A549 (cell line): ENCODE results near the gene PRTN3. TPM values are rescaled to one million over a fixed set of nuclear protein-coding genes. Genes with fewer than 3 reads are reported as not detected.
A peak's percentile ranks its signal among the peaks of the same experiment; 100 is the strongest.

ENCODE experiments used
- ATAC-seq, 2 experiments: fragments of 200-7000 bp in 1 of 2; fragments of >200 bp in 1 of 2; cut with Nextera tagmentation in 1 of 2; cut with Tn5 transposase in 1 of 2; 3 replicates each; pipeline versions ENCODE4 v1.8.0 to v1.9.1; 2018 to 2020; ENCODE audit warnings: mild to moderate bottlenecking in 1 of 2, moderate library complexity in 1 of 2
- CTCF ChIA-PET: fragments of 300-600 bp; sonication (Branson Sonifier 250); formaldehyde crosslinking; extraction: SDS; loops from one replicate; lab custom pipeline; 2021; ENCODE audit warnings: antibody characterized with exemption, inconsistent platforms; lab: Yijun Ruan, JAX
- POLR2A ChIA-PET: fragments of 350-600 bp; formaldehyde crosslinking; extraction: SDS; loops from one replicate; lab custom pipeline; 2021; ENCODE audit warnings: antibody characterized with exemption, inconsistent platforms; lab: Yijun Ruan, JAX
- DNase-seq, 2 experiments: peaks; one replicate each; pipeline versions ENCODE4 v3.0.0 to v3.0.0-alpha.2; 2011 to 2016; ENCODE audit warnings: low read depth in 1 of 2, low spot score in 1 of 2
- FAIRE-seq: peaks from 2 replicates; lab custom pipeline; 2011; peaks lifted over from hg19 to GRCh38; lab: Jason Lieb, UNC
- H3K27ac ChIP-seq, 2 experiments: fragments of >200 bp; sonication (Bioruptor Twin); formaldehyde crosslinking; 3 replicates each; pipeline ENCODE4 v1.5.1; 2016 to 2017
- H3K4me1 ChIP-seq: fragments of >200 bp; sonication (Bioruptor Twin); formaldehyde crosslinking; 3 replicates; pipeline ENCODE4 v1.6.1; 2016
- H3K4me2 ChIP-seq: fragments of >200 bp; sonication (Bioruptor Twin); formaldehyde crosslinking; 3 replicates; pipeline ENCODE4 v1.6.1; 2016
- H3K4me3 ChIP-seq: fragments of >200 bp; sonication (Bioruptor Twin); formaldehyde crosslinking; 3 replicates; pipeline ENCODE4 v1.5.1; 2016
- H3K9me3 ChIP-seq: fragments of >200 bp; sonication (Bioruptor Twin); formaldehyde crosslinking; 3 replicates; pipeline ENCODE4 v1.6.1; 2016
- CBX2 ChIP-seq: fragments of 200-600 bp; sonication (generic); IDR thresholded peaks from 2 replicates; pipeline ENCODE4 v1.6.1; 2016; ENCODE audit warnings: low read depth, mild to moderate bottlenecking, borderline replicate concordance
- CHD4 ChIP-seq: fragments of 200-600 bp; sonication (generic); IDR thresholded peaks from 2 replicates; pipeline ENCODE4 v1.6.1; 2016; ENCODE audit warnings: antibody characterized with exemption, mild to moderate bottlenecking, borderline replicate concordance
- EP300 ChIP-seq, 2 experiments: fragments of >200 bp; sonication (Bioruptor Twin); formaldehyde crosslinking; IDR thresholded peaks; 2 replicates in 1 of 2; 3 replicates in 1 of 2; pipeline ENCODE4 v1.6.1; 2016 to 2017
- ESRRA ChIP-seq: fragments of 150-350 bp; IDR thresholded peaks from 2 replicates; pipeline ENCODE4 v1.6.1; 2014; ENCODE audit warnings: mild to moderate bottlenecking, low read length, borderline replicate concordance
- HOXB5 ChIP-seq: fragments of 250-450 bp; sonication (Bioruptor Pico); IDR thresholded peaks from 2 replicates; pipeline ENCODE4 v1.5.0; 2020; ENCODE audit warnings: mild to moderate bottlenecking, moderate library complexity
- KDM5A ChIP-seq: fragments of 200-600 bp; sonication (generic); IDR thresholded peaks from 2 replicates; pipeline ENCODE4 v1.6.1; 2016; ENCODE audit warnings: antibody characterized with exemption, mild to moderate bottlenecking
- NPAS2 ChIP-seq: fragments of 250-450 bp; sonication (Bioruptor Pico); IDR thresholded peaks from 2 replicates; pipeline ENCODE4 v1.8.0; 2022; ENCODE audit warnings: mild to moderate bottlenecking, moderate library complexity, borderline replicate concordance
- RAD21 ChIP-seq, 2 experiments: fragments of >200 bp in 1 of 2; sonication (Bioruptor Twin) in 1 of 2; formaldehyde crosslinking in 1 of 2; IDR thresholded peaks in 1 of 2; conservative IDR thresholded peaks in 1 of 2; 2 replicates in 1 of 2; 3 replicates in 1 of 2; pipeline ENCODE4 v1.6.1; 2012 to 2018; ENCODE audit warnings: inconsistent platforms in 1 of 2
- RARB ChIP-seq: fragments of 250-450 bp; sonication (Bioruptor Pico); IDR thresholded peaks from 2 replicates; pipeline ENCODE4 v1.8.0; 2021; ENCODE audit warnings: mild to moderate bottlenecking, moderate library complexity
- RFX5 ChIP-seq: fragments of 450-650 bp; IDR thresholded peaks from 2 replicates; pipeline ENCODE4 v1.7.1; 2014; ENCODE audit warnings: antibody characterized with exemption, mild to moderate bottlenecking, moderate library complexity
- USF2 ChIP-seq: fragments of 450-650 bp; IDR thresholded peaks from 2 replicates; pipeline ENCODE4 v1.6.1; 2014; ENCODE audit warnings: antibody characterized with exemption
- ZC3H11A ChIP-seq: fragments of 450-650 bp; IDR thresholded peaks from 2 replicates; pipeline ENCODE4 v1.6.1; 2014; ENCODE audit warnings: antibody characterized with exemption, mild to moderate bottlenecking
- ZFP36 ChIP-seq: fragments of 450-650 bp; IDR thresholded peaks from 2 replicates; pipeline ENCODE4 v1.6.1; 2014; ENCODE audit warnings: borderline replicate concordance; ENCODE audit not compliant: partially characterized antibody
- ZSCAN20 ChIP-seq: fragments of 250-450 bp; sonication (Bioruptor Pico); IDR thresholded peaks from 2 replicates; pipeline ENCODE4 v1.8.0; 2022; ENCODE audit warnings: mild to moderate bottlenecking, moderate library complexity
- WGBS: methylation state at CpG from one replicate; pipeline ENCODE4 v1.1.6; 2017; ENCODE audit errors: missing lambda C conversion rate; 5-methylcytosine and 5-hydroxymethylcytosine counted together
- polyA plus RNA-seq, 4 experiments: library from polyadenylated mRNA; depleted of rRNA in 3 of 4; stranded (reverse); fragments of >200 nt; fragmentation: RNase III in 1 of 4; extraction: RNeasy Plus Mini Kit Qiagen cat#74134 plus additional on column Dnase treatment in 1 of 4; gene quantifications; 2 replicates in 3 of 4; 3 replicates in 1 of 4; pipeline ENCODE4 v1.2.3, GENCODE V29; 2011 to 2017
- TF ChIP-seq, protein P1 (sequence below): fragments of 150-350 bp; IDR thresholded peaks from 2 replicates; pipeline ENCODE4 v1.6.1; 2014; ENCODE audit warnings: low read depth, mild to moderate bottlenecking, low read length
- TF ChIP-seq, protein P2 (sequence below): fragments of >200 bp; sonication (Bioruptor Twin); formaldehyde crosslinking; IDR thresholded peaks from 2 replicates; pipeline ENCODE4 v1.6.1; 2016

PRTN3 gene
- polyA plus RNA-seq, 2 of the 4 experiments (the other 2 are of a cell fraction), result 0.21 to 0.39 TPM

DNA sequence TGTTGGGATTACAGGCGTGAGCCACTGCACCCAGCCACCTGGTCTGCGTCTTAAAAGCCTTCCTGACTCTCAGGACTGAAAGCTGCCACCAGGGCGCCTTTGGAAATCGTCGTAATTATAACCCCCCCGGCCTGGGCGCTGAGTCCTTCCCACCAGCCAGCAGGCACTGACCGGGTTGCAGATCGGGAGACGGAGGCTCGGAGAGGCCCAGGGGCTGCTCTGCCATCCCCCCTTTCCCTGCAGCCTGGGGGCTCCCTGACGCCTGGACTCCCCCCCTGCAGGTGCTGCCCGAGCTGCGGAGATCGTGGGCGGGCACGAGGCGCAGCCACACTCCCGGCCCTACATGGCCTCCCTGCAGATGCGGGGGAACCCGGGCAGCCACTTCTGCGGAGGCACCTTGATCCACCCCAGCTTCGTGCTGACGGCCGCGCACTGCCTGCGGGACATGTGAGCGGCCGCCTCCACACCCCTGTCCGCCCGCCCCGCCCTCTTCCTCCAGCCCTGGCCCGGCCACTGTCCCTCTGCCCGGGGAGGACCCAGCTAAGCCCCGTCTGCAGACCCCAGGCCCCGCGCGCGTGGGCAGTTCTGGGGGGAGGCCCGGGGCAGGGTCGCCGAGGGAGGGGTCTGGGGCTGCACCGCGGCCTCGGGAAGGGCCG, 2.5 kb downstream of the PRTN3 start (continued):
- TF ChIP-seq, protein P1, sequence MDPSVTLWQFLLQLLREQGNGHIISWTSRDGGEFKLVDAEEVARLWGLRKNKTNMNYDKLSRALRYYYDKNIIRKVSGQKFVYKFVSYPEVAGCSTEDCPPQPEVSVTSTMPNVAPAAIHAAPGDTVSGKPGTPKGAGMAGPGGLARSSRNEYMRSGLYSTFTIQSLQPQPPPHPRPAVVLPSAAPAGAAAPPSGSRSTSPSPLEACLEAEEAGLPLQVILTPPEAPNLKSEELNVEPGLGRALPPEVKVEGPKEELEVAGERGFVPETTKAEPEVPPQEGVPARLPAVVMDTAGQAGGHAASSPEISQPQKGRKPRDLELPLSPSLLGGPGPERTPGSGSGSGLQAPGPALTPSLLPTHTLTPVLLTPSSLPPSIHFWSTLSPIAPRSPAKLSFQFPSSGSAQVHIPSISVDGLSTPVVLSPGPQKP, result no peak
- TF ChIP-seq EP300 (IDR thresholded peaks at IDR 0.05), result no peak
- TF ChIP-seq RARB (CRISPR knock-in tag), result no peak
- no peak for TF ChIP-seq KDM5A
- no peak for TF ChIP-seq ZSCAN20 (CRISPR knock-in tag)
- TF ChIP-seq, protein P2, sequence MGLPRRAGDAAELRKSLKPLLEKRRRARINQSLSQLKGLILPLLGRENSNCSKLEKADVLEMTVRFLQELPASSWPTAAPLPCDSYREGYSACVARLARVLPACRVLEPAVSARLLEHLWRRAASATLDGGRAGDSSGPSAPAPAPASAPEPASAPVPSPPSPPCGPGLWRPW, result no peak

- WGBS, result 0% methylated on average over 1 of the region's 70 CpGs
- peak overlapping the region; percentile 47 for H3K4me3 ChIP-seq
- H3K4me1 ChIP-seq, result peaks cover 9% of the 10 kb centered on the region; the same call in 1 of the 3 replicates
- no peak for DNase-seq
- peak; percentile 42 to 44; a peak in 5 of 6 replicates for ATAC-seq
- no peak for FAIRE-seq
- CTCF ChIA-PET, result interaction anchor here (1.0 to 1.2 kb wide), 2 partner anchors 12 to 73 kb away, joined by 3 to 5 read pairs; no protein-coding TSS in a partner anchor
- TF ChIP-seq ZFP36, result no peak
- TF ChIP-seq, all 56 proteins: peak for 0
- Histone ChIP-seq H3K4me2 (peak overlapping the region; percentile 99), H3K27ac (peak overlapping the region; percentile 53 to 85; a peak in 5 of 6 replicates), H3K9me3 (no peaks in the 10 kb centered on the region)
- POLR2A ChIA-PET, result no interaction called here
These were observed 3.2 kb downstream of the PRTN3 start for GRCh38 chr19:843836-844545.

GRCh38 chr19:844546-844971, 3.8 kb downstream of the PRTN3 start:
- Histone ChIP-seq H3K9me3 (no peaks in the 10 kb centered on the region), H3K4me2 (peak overlapping the region; percentile 99), H3K27ac (peak overlapping the region in 1 of 2 experiments; percentile 85; a peak in 4 of 6 replicates), H3K4me3 (peak overlapping the region; percentile 47; the same call in 1 of the 3 replicates), H3K4me1 (peaks cover 9% of the 10 kb centered on the region; the same call in 1 of the 3 replicates)
- WGBS, result 37% methylated on average over 11 of the region's 11 CpGs
- FAIRE-seq, result no peak
- ATAC-seq, result no peak
- ChIA-PET POLR2A (no interaction called here), CTCF (interaction anchor here (1.0 to 1.2 kb wide), 2 partner anchors 12 to 14 kb away, joined by 3 to 5 read pairs; no protein-coding TSS in a partner anchor)
- TF ChIP-seq USF2 (no peak), CBX2 (no peak), RAD21 (conservative IDR thresholded peaks at IDR 0.05 in 1 of 2, IDR thresholded peaks at IDR 0.05 in 1 of 2) (no peak), ZSCAN20 (CRISPR knock-in tag) (no peak), ZC3H11A (no peak), NPAS2 (CRISPR knock-in tag) (no peak), ESRRA (no peak), CHD4 (no peak), HOXB5 (CRISPR knock-in tag) (no peak), RFX5 (no peak)
- no peak for DNase-seq
